Measurements from ENCODE around the gene RBMS3. TPM values are rescaled to one million over a fixed set of nuclear protein-coding genes. Genes with fewer than 3 reads are reported as not detected.

The RBMS3 gene
- total and polyA plus RNA-seq, 2 of the 8 experiments (the other 6 are each of a cell fraction or from before 2014, with no cell fraction given), result 3.7 to 6.9 TPM

- no peak overlapping the region for H4K8ac ChIP-seq (ENCODE audit: extremely low read depth, insufficient read depth, low read length)
- no peak for DNase-seq (ENCODE audit: low read depth in 1 of 2, low spot score in 2 of 2)
Observed at GRCh38 chr3:29594261-29594660, 313.4 kb downstream of the RBMS3 start.

More at GRCh38 chr3:29594261-29594660, 313.4 kb downstream of the RBMS3 start:
- no peak overlapping the region for H2BK5ac ChIP-seq (ENCODE audit: low read depth, low read length)
- no peak overlapping the region for H3K56ac ChIP-seq (replicated peaks; ENCODE audit: insufficient read length, low read depth, low read length)
- no peak overlapping the region for H4K91ac ChIP-seq (replicated peaks; ENCODE audit: insufficient read length, low read length)
- H3K9ac ChIP-seq (replicated peaks in 1 of 4; ENCODE audit: extremely low read depth in 1 of 4, low read depth in 3 of 4, low read length in 3 of 4), result no peak overlapping the region
- H3K79me1 ChIP-seq (ENCODE audit: low read depth, low read length), result no peaks in the 10 kb centered on the region
- no peak for FAIRE-seq
- POLR2A ChIA-PET (ENCODE audit: partially characterized antibody), result no interaction called here
- H2BK20ac ChIP-seq (ENCODE audit: low read length), result no peak overlapping the region
- no peaks in the 10 kb centered on the region for H3K36me3 ChIP-seq (ENCODE audit: control insufficient read depth in 2 of 4, insufficient read depth in 4 of 4, low read length in 3 of 4)
- H3K27me3 ChIP-seq (replicated peaks in 1 of 4; ENCODE audit: control insufficient read depth in 3 of 4, extremely low read depth in 1 of 4, insufficient read depth in 3 of 4, low read length in 3 of 4), result no peaks in the 10 kb centered on the region
- no peaks in the 10 kb centered on the region for H3K4me1 ChIP-seq (replicated peaks in 1 of 4; ENCODE audit: control insufficient read depth in 3 of 4, insufficient read depth in 4 of 4, low read length in 3 of 4)
- H2BK12ac ChIP-seq (ENCODE audit: low read depth, low read length), result no peak overlapping the region
- H4K20me1 ChIP-seq (replicated peaks in 1 of 2; ENCODE audit: control insufficient read depth in 1 of 2, insufficient read depth in 2 of 2, low read length in 2 of 2), result no peaks in the 10 kb centered on the region
- no peak overlapping the region for H3K14ac ChIP-seq (ENCODE audit: insufficient read length)
- H3K4ac ChIP-seq (replicated peaks; ENCODE audit: insufficient read length, low read depth, low read length), result no peak overlapping the region
- no peaks in the 10 kb centered on the region for H3K9me3 ChIP-seq (ENCODE audit: insufficient read depth in 2 of 2, low read depth in 1 of 2, low read length in 1 of 2)
- TF ChIP-seq BCL11A (IDR thresholded peaks at IDR 0.05; ENCODE audit: low read depth in 2 of 2, low read length in 2 of 2) (no peak), SUZ12 (IDR thresholded peaks at IDR 0.05; ENCODE audit: low read length) (no peak), SP2 (IDR thresholded peaks at IDR 0.05; ENCODE audit: low read length) (no peak), YY1 (IDR thresholded peaks at IDR 0.05; ENCODE audit: low read depth, low read length) (no peak), EP300 (IDR thresholded peaks at IDR 0.05; ENCODE audit: borderline replicate concordance in 1 of 2, low read depth in 2 of 2, low read length in 2 of 2) (no peak), EZH2 (IDR thresholded peaks at IDR 0.05; ENCODE audit: low read depth, low read length, severe bottlenecking) (no peak), CEBPB (IDR thresholded peaks at IDR 0.05; ENCODE audit: low read depth, low read length) (no peak), HDAC6 (IDR thresholded peaks at IDR 0.05; ENCODE audit: low read depth, low read length) (no peak), SP1 (IDR thresholded peaks at IDR 0.05; ENCODE audit: low read depth, low read length) (no peak), SIN3A (conservative IDR thresholded peaks at IDR 0.05 in 1 of 2, IDR thresholded peaks at IDR 0.05 in 1 of 2; ENCODE audit: low read depth in 1 of 2, low read length in 2 of 2) (no peak), TAF1 (IDR thresholded peaks at IDR 0.05; ENCODE audit: low read depth, low read length) (no peak), RAD21 (IDR thresholded peaks at IDR 0.05 in 1 of 2, conservative IDR thresholded peaks at IDR 0.05 in 1 of 2; ENCODE audit: low read depth in 2 of 2, low read length in 2 of 2) (no peak)
- H3K23ac ChIP-seq (ENCODE audit: insufficient read length), result no peak overlapping the region
- H3K4me2 ChIP-seq (ENCODE audit: insufficient read depth in 1 of 2, low read depth in 2 of 2, low read length in 2 of 2), result no peak overlapping the region
- no peaks in the 10 kb centered on the region for H3K23me2 ChIP-seq (ENCODE audit: low read depth, low read length)
- no peak overlapping the region for H2BK15ac ChIP-seq (ENCODE audit: low read length)
- H2BK120ac ChIP-seq (replicated peaks; ENCODE audit: low read depth, low read length), result no peak overlapping the region
- H3K79me2 ChIP-seq (ENCODE audit: control insufficient read depth in 1 of 2, insufficient read depth in 2 of 2, low read length in 2 of 2), result no peaks in the 10 kb centered on the region
- H3K4me3 ChIP-seq (ENCODE audit: extremely low read depth in 1 of 4, insufficient read depth in 2 of 4, low read depth in 3 of 4, low read length in 4 of 4), result no peak overlapping the region
- H4K5ac ChIP-seq (ENCODE audit: insufficient read length, low read depth, low read length), result no peak overlapping the region
- H2AK5ac ChIP-seq (ENCODE audit: low read depth, low read length), result no peak overlapping the region
- CTCF ChIA-PET (ENCODE audit: partially characterized antibody), result no interaction called here
- no peak overlapping the region for H3K27ac ChIP-seq (ENCODE audit: low read depth, low read length)
- 86% methylated on average over 1 of the region's 1 CpG; no CpG with 5 or more reads in 1 of the 2 experiments for WGBS, 2 experiments (ENCODE audit: extremely low coverage in 1 of 2, insufficient coverage in 1 of 2, insufficient read length in 1 of 2, insufficient replicate concordance in 2 of 2, low coverage in 1 of 2, low lambda C conversion rate in 2 of 2, missing lambda C conversion rate in 1 of 2)
- H3K18ac ChIP-seq (ENCODE audit: extremely low read depth, low read length), result no peak overlapping the region
- H2AFZ ChIP-seq (ENCODE audit: low read length), result no peak overlapping the region
